HG03175 (cell line): ENCODE data around the gene ADAT1.
A peak's percentile ranks its signal among the peaks of the same experiment; 100 is the strongest.
"Not testable (repeated sequence)": the region's sequence is repeated elsewhere in the genome, so short reads cannot be mapped to it uniquely, and the experiment has no call there.

Source experiments
- ATAC-seq: cut with Tn5 transposase; IDR thresholded peaks from one replicate; pipeline ENCODE4 v1.9.1; 2021; ENCODE audit warnings: mild to moderate bottlenecking, moderate library complexity; ENCODE audit not compliant: unreplicated experiment

Gene ADAT1

GRCh38 chr16:75621170-75621477 is 2.0 kb downstream of the ADAT1 start:
- no peak for ATAC-seq

- no peak for ATAC-seq
Observed at GRCh38 chr16:75620326-75621169, 2.5 kb downstream of the ADAT1 start.

GRCh38 chr16:75618780-75619179 is 4.3 kb downstream of the ADAT1 start:
- no peak for ATAC-seq

GRCh38 chr16:75617121-75617520 is 6.0 kb downstream of the ADAT1 start:
- no peak for ATAC-seq

GRCh38 chr16:75616521-75617010 is 6.5 kb downstream of the ADAT1 start:
- ATAC-seq = no peak

- no peak for ATAC-seq
Observed at GRCh38 chr16:75615619-75616018, 7.5 kb downstream of the ADAT1 start.

GRCh38 chr16:75614066-75614897 is 8.8 kb downstream of the ADAT1 start:
- no peak for ATAC-seq

- ATAC-seq = no peak
Observed at GRCh38 chr16:75606507-75606906, 16.6 kb downstream of the ADAT1 start.

- ATAC-seq = no peak
Observed at GRCh38 chr16:75603241-75603640, 19.8 kb downstream of the ADAT1 start.

- no peak for ATAC-seq
Observed at GRCh38 chr16:75599452-75600277, 23.4 kb downstream of the ADAT1 start.

- no peak for ATAC-seq
Observed at GRCh38 chr16:75593825-75594820, 29.0 kb downstream of the ADAT1 start.

- ATAC-seq = no peak
Observed at GRCh38 chr16:75593308-75593707, 29.8 kb downstream of the ADAT1 start.

- not testable (repeated sequence) for ATAC-seq
Observed at GRCh38 chr16:75591927-75592326, 31.2 kb downstream of the ADAT1 start.

GRCh38 chr16:75590920-75591843 is 31.9 kb downstream of the ADAT1 start:
- no peak for ATAC-seq

- ATAC-seq = no peak
Observed at GRCh38 chr16:75589306-75589705, 33.8 kb downstream of the ADAT1 start.

GRCh38 chr16:75588716-75589115 is 34.4 kb downstream of the ADAT1 start:
- no peak for ATAC-seq

GRCh38 chr16:75584108-75584507 is 39.0 kb downstream of the ADAT1 start:
- ATAC-seq = peak; percentile 53

GRCh38 chr16:75579281-75579834 is 43.7 kb downstream of the ADAT1 start:
- peak; percentile 52 for ATAC-seq
